Midbrain (tissue), 1 donor: ENCODE data around the gene PPARG.
"Not testable (repeated sequence)": the region's sequence is repeated elsewhere in the genome, so short reads cannot be mapped to it uniquely, and the experiment has no call there.

ENCODE experiments used
- DNase-seq: peaks from one replicate; lab custom pipeline; 2025; lab: John Stamatoyannopoulos, UW

Gene PPARG

DNA sequence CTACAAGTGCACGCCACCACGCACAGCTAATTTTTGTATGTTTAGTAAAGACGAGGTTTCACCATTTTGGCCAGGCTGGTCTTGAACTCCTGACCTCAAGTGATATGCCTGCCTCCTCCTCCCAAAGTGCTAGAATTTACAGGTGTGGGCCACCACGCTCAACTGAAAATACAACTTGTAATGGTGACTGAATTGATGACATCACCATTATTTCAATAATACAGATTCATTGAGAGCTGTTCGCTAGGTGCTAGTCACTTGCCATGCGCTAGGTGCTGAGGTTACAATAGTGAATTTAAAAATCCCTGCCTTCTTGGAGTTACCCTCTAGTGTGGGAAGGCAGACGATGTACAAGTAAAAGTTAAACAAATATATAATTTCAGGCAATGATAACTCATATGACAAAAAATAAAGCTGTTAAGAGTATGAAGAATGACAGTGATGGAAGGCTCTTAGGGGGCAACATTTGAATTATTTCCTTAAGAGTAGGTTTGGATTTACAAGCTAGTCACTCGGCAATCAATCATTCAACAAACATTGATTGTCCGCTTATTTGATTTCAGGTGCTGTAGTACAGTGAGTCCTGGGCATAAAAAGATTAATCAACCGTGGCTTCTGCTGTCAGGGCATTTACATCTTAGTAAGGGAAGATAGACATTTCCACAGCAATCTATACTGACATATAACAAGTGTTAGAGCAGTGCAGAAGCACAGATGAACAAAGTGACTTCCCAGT is 9.1 kb upstream of the PPARG start:
- DNase-seq = no peak

DNA sequence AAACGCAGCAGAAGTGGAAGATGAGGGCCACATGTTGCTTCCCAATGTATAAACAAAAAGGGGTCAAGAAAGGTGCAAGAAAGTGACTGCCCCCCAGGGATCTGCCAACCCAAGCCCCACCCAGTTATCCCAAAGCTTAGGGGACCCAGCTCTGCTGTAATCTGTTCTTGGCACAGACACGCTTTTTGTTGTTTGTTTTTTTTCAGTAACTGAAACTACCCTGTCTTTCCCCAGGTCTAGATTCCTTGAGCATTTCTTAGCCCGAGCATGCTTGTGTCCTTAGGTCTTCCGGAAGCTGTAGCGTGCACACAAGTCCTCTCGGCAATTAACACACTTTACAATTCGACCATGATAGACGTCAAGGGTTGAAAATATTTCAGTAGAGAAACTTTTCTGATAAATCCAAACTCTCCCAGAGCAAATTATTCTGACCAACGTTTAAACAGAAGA is 8.5 kb upstream of the PPARG start:
- DNase-seq = no peak

DNA sequence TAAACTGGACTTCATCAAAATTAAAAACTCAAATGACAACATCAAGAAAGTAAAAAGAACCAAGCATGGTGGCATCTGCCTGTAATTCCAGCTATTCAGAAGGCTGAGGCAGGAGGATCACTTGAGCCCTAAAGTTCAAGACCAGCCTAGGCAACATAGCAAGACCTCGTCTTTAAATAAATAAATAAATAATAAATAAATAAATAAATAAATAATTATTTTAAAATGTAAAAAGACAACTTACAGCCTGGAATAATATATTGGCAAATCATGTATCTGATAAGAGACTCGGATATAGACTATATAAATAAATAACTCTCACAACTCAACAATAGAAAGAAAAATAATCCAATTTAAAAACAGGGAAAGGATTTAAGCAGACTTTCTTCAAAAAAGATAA is 4.3 kb upstream of the PPARG start:
- DNase-seq = no peak

DNA sequence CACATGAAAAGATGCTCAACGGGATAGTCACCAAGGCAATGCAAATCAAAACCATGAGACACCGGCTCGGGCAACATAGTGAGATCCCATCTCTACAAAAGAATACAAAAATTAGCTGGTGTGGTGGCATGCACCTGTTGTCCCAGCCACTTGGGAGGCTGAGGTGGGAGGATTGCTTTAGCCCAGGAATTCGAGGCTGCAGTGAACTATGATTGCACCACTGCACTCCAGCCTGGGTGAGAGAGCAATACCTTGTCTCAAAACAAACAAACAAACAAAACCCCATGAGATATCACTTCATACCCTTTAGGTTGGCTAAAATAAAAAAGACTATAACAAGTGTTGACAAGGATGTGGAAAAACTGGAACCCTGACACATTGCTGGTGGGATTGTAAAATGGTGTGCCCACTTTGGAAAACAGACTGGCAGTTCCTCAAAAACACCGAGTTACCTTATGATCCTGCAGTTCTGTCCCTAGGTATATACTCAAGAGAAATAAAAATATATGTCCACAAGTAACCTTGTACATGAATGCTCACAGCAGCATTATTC is 3.8 kb upstream of the PPARG start:
- no peak for DNase-seq

DNA sequence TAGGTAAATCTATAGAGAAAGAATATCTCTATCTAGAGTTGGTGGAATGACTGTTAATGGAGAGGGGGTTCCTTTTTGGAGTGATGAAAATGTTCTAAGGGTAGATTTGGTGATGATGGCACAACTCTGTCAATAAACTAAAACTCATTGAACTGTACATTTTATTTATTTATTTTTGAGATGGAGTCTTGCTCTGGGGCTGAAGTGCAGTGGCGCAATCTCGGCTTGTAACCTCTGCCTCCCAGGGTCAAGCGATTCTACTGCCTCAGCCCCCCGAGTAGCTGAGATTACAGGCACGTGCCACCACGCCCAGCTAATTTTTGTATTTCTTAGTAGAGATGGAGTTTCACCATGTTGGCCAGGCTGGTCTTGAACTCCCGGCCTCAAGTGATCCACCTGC is 3.1 kb upstream of the PPARG start:
- not testable (repeated sequence) for DNase-seq

DNA sequence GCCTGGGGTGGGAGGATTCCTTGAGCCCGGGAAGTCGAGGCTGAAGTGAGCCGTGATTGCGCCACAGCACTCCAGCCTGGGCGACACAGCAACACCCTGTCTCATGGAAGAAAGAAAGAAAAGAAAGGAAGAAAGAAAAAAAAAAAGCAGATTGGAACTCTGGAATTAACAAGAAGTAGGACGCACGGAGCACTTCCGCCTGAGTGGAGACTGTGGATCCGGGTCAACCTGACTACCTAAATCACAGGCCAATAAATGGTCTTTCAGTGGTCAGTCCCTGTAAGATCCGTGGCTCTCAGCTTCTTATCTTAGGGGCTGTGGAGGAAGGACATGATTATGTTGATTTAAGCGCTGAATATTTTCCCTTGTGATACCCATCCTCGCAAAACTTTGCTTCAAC is 2.4 kb upstream of the PPARG start:
- no peak for DNase-seq

DNA sequence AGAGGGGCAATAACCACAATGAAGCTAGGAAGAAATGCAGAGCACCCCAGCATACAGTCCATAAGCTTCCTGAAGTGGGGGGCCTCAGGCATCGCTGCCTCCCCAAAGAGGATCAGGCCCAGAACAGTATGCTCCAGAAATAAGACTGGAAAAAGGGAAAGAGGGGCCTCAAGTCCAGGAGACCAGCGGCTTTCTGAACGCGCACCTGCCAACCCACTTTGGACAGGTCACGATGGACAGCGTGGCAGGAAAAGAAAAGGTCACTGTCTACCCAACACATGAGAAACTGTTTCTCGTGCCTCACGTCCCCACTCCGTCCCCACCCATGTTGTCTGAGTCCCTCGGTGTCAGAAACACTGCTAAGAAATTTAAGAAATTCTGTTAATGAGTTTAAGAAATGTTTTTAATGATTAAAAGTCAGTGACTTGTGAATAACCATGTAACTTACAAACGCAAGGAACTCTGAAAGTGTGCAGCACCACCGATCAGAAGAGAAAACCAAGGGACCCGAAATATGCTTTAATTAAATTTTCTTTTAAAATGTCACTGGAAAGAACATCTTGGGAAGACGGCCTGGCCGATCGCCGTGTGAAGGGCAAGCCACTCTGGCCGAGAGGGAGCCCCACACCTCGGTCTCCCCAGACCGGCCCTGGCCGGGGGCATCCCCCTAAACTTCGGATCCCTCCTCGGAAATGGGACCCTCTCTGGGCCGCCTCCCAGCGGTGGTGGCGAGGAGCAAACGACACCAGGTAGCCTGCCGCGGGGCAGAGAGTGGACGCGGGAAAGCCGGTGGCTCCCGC is 1.7 kb upstream of the PPARG start:
- no peak for DNase-seq

DNA sequence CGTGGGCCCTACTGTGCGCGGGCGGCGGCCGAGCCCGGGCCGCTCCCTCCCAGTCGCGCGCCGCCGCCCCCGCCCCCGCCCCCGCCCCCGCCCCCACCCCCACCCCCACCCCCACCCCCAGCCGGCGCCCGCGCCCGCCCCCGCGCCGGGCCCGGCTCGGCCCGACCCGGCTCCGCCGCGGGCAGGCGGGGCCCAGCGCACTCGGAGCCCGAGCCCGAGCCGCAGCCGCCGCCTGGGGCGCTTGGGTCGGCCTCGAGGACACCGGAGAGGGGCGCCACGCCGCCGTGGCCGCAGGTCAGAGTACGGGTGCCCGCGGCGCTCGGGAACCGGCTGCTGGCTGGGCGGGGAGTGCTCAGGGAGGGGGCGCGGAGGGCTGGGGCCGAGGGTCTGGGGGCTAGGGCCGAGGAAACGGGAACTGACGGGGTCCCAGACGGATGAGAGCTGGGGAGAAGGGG is 1.1 kb upstream of the PPARG start:
- DNase-seq = no peak

DNA sequence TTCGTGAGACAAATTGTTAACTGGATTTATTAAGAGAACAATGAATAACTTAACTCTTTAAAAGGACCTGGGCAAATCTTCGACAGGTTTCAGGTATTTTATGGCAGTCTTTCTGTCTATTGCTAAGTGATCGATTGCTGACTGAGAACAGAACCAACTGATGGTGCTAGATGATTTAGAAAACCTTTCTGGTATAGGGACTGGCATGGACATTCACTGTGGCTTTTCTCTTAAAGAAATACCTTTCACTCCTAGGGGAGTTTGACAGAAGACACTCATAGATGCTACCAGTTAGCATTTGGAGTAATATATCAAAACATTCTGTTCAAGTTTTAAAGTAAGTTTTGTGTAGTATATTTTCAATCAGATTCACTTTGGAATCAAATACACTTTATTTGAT is 654 bp downstream of the PPARG start:
- DNase-seq = no peak

DNA sequence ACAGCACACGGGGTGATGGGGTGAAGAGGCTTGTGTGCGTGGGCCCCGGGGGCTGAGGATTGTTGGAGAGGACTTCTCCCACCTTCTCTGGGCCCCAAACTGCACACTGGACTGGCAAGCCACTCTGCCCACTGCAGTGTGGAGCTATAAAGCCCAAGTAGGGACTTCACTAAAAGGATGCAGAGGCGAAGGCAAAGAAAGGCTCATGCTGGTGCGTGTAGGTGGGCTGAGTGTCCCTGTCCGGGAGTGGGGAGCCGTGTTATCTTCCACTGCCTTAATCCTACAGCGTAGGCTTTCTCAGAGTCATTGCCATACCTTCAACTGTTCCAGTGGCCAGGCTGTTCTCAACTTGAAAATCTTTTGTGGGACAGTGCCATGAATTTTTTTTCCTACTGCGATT is 3.9 kb downstream of the PPARG start:
- DNase-seq = no peak

DNA sequence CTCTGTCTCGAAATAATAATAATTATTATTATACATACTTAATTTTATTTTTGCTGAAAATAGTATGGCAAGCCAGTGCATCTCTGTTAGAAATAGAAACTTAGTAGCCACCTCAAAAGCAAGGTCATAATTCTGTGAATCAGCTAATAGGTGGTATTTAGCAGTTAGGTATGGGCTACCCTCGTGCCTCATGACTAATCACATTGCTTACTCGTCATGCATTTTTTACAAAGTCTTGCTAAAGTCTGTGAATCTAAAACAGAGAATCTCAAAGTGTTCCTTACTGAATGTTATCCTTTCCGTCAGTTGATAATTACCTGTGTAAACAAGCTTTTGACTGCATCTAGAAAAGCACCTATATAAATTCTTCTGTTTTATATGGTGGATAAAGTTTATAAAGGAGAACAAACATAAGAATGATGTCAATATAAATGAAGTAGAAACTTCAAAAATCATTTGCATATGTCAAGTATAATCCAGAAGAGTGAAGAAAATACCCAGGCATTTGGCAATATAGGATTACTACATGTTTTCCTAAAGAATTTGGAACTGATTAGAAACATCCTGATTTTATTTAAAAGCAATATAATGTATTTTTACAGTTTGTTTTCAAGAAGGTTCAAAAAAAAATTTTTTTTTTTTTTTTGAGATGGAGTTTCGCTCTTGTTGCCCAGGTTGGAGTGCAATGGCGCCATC is 6.2 kb downstream of the PPARG start:
- no peak for DNase-seq

DNA sequence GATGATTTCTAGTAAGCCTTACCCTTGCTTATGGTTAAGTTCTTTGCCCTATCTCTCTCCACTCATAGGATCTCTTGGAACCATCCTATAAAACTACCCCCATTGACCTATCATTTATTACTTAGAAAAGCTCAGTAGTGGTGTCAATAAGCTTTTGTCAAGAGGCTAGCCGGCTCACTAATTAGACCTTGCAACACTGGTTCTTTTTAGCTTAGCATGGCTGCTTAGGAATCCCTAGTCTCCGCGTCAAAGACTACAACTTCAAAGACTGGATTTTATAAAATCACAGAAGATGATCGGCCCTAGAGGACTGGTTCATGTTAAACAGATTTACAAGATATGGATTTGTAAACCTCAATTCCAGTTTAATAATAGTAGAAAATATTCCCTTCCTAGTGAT is 7.6 kb downstream of the PPARG start:
- no peak for DNase-seq

DNA sequence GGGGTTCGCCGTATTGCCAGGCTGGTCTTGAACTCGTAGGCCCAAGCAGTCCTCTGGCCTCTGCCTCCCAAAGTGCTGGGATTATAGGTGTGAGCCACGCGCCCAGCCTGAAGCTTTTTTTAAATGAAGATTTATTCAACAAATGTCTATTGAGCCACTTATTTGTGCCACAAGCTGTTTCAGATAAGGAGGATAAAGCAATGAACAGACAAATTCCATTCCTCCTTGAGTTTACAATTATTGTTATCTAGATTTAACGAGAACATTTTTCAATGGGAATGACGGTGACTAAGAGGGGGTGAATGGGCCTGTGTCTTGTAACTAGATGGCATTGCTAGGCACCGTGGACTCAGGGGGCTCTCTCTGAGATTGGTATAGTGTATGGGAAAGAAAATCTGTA is 10.2 kb downstream of the PPARG start:
- DNase-seq = no peak

DNA sequence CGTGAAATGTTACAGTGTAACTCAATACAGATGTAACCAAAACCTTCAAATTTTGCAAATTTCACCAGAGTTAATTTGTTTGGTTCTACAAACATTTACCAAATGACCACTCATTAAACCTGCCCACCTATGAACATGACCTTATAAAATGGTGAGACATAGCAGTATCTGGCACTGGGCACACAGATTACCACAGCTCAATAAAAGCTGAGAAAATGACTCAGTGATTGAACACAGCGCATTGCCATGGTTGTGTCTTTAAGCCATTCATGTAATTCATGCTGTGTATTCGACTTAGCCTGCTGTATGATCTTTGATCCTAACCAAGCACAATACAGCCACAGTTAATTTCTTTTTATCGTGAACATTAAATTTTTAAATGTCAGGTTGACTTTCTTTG is 11.3 kb downstream of the PPARG start:
- no peak for DNase-seq

DNA sequence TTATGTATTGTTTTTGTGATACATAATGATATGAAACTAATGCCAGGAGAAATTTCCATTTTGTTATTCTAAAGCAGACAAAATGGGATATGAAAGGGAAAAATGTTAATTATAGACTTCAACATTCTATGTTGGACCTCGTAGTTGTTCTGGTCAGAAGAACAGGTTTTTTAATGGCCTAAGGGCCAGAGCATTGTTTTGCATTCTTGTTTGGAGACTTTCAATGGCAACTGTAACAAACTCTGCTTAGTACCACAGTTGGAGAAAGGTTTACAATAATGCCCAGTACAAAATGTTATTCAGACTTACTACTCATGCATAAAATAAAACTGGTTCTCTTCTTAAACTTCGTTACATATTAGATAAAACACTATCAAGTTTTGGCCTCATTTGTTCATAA is 12.2 kb downstream of the PPARG start:
- no peak for DNase-seq

DNA sequence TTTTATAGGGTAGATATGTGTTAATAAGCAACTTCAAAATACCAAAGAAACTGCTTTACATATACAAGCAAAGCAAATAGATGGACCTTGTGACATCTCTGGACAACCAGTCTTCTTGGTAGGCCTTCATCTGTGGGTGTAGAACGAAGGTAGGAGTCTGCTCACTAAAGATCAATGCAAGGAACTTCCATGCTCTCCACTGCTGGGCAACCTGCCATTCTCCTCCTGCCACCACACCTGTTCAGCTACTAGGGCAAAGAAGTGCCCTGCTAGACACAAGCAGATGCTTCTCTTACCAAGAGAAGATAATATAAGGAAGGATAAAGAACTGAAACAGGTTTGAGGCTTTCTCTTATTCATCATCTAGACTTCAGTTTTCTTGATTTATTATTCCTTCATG is 12.6 kb downstream of the PPARG start:
- no peak for DNase-seq

DNA sequence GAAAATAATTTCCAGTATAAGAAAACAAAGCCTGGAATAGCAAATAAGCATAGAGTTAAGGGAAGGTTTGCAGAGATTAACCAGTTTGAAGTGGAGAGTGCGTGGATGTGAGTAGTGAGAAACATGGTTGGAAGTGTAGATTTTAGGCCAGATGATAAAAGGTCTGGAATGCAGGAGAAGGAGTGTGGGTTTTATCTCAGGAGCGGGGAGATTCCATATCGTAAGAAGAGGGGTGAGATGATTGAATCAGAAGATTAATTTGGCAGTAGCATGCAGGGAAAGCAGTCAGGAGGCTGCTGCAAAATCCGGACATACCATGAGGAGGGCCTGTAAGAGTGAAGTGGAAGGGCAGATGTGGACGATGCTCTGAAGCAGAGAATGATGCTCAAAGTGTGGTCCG is 13.7 kb downstream of the PPARG start:
- DNase-seq = no peak

DNA sequence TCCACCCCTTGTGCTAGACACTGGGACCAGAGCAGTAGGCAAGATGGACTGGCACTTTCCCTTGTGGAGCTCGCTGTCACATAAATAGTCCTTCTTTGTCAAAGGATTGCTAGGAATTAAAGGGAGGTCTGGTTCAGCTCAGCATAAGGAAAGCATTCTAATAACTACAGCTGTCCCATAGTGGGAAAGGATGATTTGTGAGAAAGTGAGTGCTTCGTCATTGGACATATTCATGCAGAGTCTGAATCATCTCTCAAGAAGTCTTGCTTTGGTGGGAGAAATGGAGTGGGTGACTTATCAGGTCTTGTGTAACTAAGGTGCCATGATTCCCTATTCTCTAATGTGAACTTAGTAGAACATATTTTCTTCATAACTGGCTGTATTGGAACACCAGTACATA is 14.7 kb downstream of the PPARG start:
- DNase-seq = no peak

DNA sequence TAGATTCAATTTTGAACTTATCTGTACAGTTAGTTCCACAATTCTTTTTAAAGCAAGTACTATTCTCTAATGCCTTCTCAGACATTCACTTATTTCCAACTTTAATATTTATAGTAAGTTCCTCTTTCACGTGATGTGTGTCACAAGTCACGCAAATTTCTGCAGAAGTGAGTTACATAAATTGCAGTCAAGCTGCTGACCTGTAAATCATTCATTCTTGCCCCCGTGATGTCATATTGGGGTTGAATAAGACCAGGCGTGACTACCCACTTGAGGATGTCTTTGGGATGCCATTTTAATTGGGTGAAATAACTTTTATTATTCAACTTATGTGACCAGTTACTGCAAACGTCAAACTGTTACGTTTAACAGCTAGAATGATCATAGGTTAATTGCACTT is 15.1 kb downstream of the PPARG start:
- DNase-seq = no peak

DNA sequence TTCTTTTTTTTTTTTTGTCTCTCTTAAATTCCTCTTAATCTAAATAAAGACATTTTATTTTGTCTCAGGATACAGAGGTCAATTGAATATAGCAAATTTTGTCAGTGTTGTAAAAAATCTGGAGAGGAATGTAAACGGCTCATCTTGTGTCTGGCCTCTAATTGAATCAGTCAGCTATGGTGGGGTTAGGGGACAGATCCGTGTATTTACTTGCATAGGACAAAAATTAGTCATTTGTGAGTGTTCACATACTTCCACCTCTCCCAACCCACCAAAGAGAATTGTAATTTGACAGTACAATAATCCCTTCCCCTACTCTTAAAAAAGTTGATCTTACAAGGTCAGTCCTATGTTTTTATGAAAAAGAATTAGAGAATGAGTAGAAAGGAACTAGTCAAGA is 18.3 kb downstream of the PPARG start:
- no peak for DNase-seq

DNA sequence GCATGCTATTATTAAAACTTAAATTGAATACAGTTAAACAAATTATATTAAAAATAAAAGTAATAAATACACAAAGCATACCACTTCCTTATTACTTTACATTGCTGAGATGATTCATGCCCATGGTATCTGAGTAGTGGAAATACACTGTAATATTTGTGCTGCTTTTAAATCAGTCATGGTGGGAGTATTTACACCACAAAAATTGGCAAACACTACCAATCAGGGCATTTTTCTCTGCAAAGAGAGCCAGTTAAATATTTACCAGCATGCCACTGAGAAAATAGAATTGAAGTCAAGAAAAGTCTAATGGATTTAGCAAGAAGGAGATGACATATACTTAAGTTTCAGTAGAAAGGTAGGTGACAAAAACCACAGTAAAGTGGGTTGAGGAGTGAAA is 19.6 kb downstream of the PPARG start:
- DNase-seq = no peak

DNA sequence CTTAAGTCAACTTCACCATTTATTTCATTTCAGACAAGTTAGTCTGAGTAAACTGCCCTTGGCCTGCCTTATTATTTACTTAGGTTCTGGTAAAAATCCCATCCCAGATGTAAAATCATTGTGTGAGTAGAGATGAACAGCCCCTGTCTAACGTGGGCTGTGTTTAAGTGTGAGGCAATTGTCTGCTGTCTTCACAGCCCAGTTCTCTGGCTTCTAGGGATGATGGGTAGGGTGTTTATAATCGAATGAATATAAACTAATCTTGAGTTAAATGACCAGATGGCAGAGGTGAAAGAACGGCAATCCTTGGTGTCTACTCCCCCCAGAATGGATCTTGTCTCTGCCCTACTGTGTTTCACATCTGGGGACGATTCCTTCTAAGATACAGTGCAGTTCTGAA is 20.8 kb downstream of the PPARG start:
- DNase-seq = no peak

DNA sequence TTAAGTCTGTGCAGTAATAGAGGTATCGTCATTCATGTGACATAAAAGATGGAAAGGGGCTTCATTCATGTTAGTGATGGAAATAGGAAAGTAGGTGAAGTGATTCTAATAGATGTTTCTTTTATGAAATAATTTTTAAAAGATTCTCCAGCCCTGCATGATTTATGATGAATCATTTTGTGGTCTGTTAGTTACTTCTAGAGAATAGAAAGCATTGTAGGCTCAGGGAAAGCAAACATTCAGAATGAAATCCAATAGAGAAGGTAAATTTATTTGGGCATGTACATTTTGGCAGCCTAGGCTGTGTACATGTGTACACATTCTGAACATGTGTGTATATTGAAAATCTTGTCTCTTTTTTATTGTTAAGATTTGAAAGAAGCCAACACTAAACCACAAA is 23.1 kb downstream of the PPARG start:
- no peak for DNase-seq
